Keratinocyte (primary cell): ENCODE data around the gene ODF4. TPM values are rescaled to one million over a fixed set of nuclear protein-coding genes. Genes with fewer than 3 reads are reported as not detected.
A peak's percentile ranks its signal among the peaks of the same experiment; 100 is the strongest.

ENCODE experiments used
- DNase-seq: peaks from one replicate; pipeline ENCODE4 v3.0.0-alpha.2; 2011; ENCODE audit warnings: low read depth, missing footprints, low spot score
- FAIRE-seq: peaks from 2 replicates; lab custom pipeline; 2011; peaks lifted over from hg19 to GRCh38; lab: Jason Lieb, UNC
- H2AFZ ChIP-seq: 2 replicates; pipeline ENCODE4 v1.6.0; 2012; ENCODE audit warnings: low read length, control low read depth, inconsistent platforms; ENCODE audit not compliant: control insufficient read depth
- H3K27ac ChIP-seq: 2 replicates; pipeline ENCODE4 v1.5.1; 2011; ENCODE audit warnings: low read length; ENCODE audit not compliant: control insufficient read depth, insufficient read depth
- H3K27me3 ChIP-seq: 3 replicates; pipeline ENCODE4 v1.6.0; 2011; ENCODE audit warnings: low read length; ENCODE audit not compliant: control insufficient read depth, insufficient read depth; ENCODE audit errors: extremely low read depth
- H3K36me3 ChIP-seq, 2 experiments: 2 replicates in 1 of 2; 3 replicates in 1 of 2; pipeline ENCODE4 v1.5.1; 2011; ENCODE audit warnings: low read length in 2 of 2, mild to moderate bottlenecking in 1 of 2; ENCODE audit not compliant: control insufficient read depth in 2 of 2, insufficient read depth in 2 of 2; ENCODE audit errors: extremely low read depth in 1 of 2
- H3K4me1 ChIP-seq: 3 replicates; pipeline ENCODE4 v1.5.1; 2011; ENCODE audit warnings: low read length; ENCODE audit not compliant: control insufficient read depth, insufficient read depth; ENCODE audit errors: extremely low read depth
- H3K4me2 ChIP-seq: 3 replicates; pipeline ENCODE4 v1.6.0; 2011; ENCODE audit warnings: low read depth, low read length; ENCODE audit not compliant: control insufficient read depth, insufficient read depth; ENCODE audit errors: extremely low read depth
- H3K4me3 ChIP-seq, 3 experiments: fragments of 200-600 bp in 1 of 3; sonication (generic) in 1 of 3; 2 replicates in 2 of 3; 3 replicates in 1 of 3; pipeline ENCODE4 v1.5.1; 2011 to 2016; ENCODE audit warnings: low read length in 3 of 3, mild to moderate bottlenecking in 3 of 3, control low read depth in 2 of 3, inconsistent platforms in 1 of 3, low read depth in 1 of 3, mixed read lengths in 1 of 3, mixed run types in 1 of 3, moderate library complexity in 1 of 3; ENCODE audit not compliant: control insufficient read depth in 2 of 3, insufficient read depth in 2 of 3; ENCODE audit errors: extremely low read depth in 1 of 3
- H3K79me2 ChIP-seq: 2 replicates; pipeline ENCODE4 v1.6.0; 2012; ENCODE audit warnings: low read length; ENCODE audit not compliant: control insufficient read depth, insufficient read depth
- H3K9ac ChIP-seq: 3 replicates; pipeline ENCODE4 v1.6.0; 2011; ENCODE audit warnings: low read length; ENCODE audit not compliant: control insufficient read depth, insufficient read depth; ENCODE audit errors: extremely low read depth
- H3K9me1 ChIP-seq: 3 replicates; pipeline ENCODE4 v1.6.0; 2011; ENCODE audit warnings: low read length; ENCODE audit not compliant: control insufficient read depth, insufficient read depth; ENCODE audit errors: extremely low read depth
- H3K9me3 ChIP-seq: 2 replicates; pipeline ENCODE4 v1.5.1; 2012; ENCODE audit warnings: low read depth, low read length; ENCODE audit not compliant: control insufficient read depth
- H4K20me1 ChIP-seq: 3 replicates; pipeline ENCODE4 v1.6.0; 2011; ENCODE audit warnings: low read length; ENCODE audit not compliant: control insufficient read depth, insufficient read depth; ENCODE audit errors: extremely low read depth
- EZH2 ChIP-seq: IDR thresholded peaks from one replicate; pipeline ENCODE4 v1.6.1; 2012; ENCODE audit warnings: inconsistent platforms, mild to moderate bottlenecking, low read length, moderate library complexity
- dilution Hi-C: fragments of 300-500 bp; cut with MboI; formaldehyde crosslinking; loops from one replicate; pipeline ENCODE4 v1.7.0; 2020; ENCODE audit warnings: low sequenced_read_pairs; ENCODE audit not compliant: extremely low pct_ligation_motif_present
- polyA plus RNA-seq, 5 experiments: library from polyadenylated mRNA; depleted of rRNA in 3 of 5; stranded (reverse) in 3 of 5; stranded (forward) in 1 of 5; unstranded in 1 of 5; fragments of >200 nt; gene quantifications; 1 replicate in 1 of 5; 2 replicates in 3 of 5; 3 replicates in 1 of 5; pipeline versions ENCODE4 v1.2.1 to v1.2.3, GENCODE V29; 2011 to 2012; ENCODE audit warnings: missing spikeins in 2 of 5, low read depth in 1 of 5, low replicate concordance in 1 of 5
- TF ChIP-seq, protein P1 (sequence below), 3 experiments: IDR thresholded peaks in 1 of 3; conservative IDR thresholded peaks in 1 of 3; optimal IDR thresholded peaks in 1 of 3; 2 replicates in 2 of 3; 3 replicates in 1 of 3; pipeline versions ENCODE3 to v1.5.1; 2011; ENCODE audit warnings: low read length in 3 of 3, mild to moderate bottlenecking in 3 of 3, moderate library complexity in 2 of 3, control low read depth in 1 of 3, inconsistent platforms in 1 of 3; ENCODE audit not compliant: insufficient read depth in 2 of 3; ENCODE audit errors: extremely low read depth in 1 of 3

Gene ODF4
- polyA plus RNA-seq, 1 donor (not counting 4 experiments of a cell fraction or from before 2014, with no cell fraction given), result not detected

DNA sequence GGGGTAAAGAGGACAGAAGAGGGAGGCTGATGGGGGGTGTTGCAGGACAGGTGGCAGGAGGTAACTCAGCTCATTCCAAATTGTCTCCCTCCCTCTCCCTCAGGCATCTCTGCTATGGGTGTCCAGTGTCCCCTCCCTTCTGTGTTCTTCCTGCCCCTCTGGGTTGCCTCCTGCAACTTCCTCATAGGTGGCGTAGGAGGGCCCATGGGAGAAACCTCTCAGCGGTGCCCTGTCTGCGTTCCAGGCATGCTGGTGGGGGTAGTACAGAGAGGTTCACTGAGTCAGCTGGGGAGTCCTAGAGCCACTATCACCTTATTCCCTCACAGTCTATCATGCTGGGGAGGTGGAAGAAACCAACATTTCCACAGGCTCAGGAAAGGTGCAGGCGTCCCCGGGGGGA, 14.7 kb upstream of the ODF4 start:
- Histone ChIP-seq H3K36me3 (no peaks in the 10 kb centered on the region), H3K27me3 (peaks cover 36% of the 10 kb centered on the region), H4K20me1 (no peaks in the 10 kb centered on the region), H3K9me1 (no peaks in the 10 kb centered on the region), H2AFZ (no peak overlapping the region), H3K9me3 (no peaks in the 10 kb centered on the region), H3K4me1 (peaks cover 3% of the 10 kb centered on the region), H3K27ac (no peak overlapping the region), H3K9ac (no peak overlapping the region), H3K4me3 (no peak overlapping the region), H3K79me2 (no peaks in the 10 kb centered on the region), H3K4me2 (no peak overlapping the region)
- DNase-seq (no peak), FAIRE-seq (no peak)
- TF ChIP-seq, protein P1, sequence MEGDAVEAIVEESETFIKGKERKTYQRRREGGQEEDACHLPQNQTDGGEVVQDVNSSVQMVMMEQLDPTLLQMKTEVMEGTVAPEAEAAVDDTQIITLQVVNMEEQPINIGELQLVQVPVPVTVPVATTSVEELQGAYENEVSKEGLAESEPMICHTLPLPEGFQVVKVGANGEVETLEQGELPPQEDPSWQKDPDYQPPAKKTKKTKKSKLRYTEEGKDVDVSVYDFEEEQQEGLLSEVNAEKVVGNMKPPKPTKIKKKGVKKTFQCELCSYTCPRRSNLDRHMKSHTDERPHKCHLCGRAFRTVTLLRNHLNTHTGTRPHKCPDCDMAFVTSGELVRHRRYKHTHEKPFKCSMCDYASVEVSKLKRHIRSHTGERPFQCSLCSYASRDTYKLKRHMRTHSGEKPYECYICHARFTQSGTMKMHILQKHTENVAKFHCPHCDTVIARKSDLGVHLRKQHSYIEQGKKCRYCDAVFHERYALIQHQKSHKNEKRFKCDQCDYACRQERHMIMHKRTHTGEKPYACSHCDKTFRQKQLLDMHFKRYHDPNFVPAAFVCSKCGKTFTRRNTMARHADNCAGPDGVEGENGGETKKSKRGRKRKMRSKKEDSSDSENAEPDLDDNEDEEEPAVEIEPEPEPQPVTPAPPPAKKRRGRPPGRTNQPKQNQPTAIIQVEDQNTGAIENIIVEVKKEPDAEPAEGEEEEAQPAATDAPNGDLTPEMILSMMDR (optimal IDR thresholded peaks at IDR 0.05 in 1 of 3, IDR thresholded peaks at IDR 0.05 in 1 of 3, conservative IDR thresholded peaks at IDR 0.05 in 1 of 3; ENCODE audit: extremely low read depth in 1 of 3, insufficient read depth in 2 of 3, low read length in 3 of 3), result no peak
- TF ChIP-seq EZH2, result no peak
- dilution Hi-C loops, result no loop called here

DNA sequence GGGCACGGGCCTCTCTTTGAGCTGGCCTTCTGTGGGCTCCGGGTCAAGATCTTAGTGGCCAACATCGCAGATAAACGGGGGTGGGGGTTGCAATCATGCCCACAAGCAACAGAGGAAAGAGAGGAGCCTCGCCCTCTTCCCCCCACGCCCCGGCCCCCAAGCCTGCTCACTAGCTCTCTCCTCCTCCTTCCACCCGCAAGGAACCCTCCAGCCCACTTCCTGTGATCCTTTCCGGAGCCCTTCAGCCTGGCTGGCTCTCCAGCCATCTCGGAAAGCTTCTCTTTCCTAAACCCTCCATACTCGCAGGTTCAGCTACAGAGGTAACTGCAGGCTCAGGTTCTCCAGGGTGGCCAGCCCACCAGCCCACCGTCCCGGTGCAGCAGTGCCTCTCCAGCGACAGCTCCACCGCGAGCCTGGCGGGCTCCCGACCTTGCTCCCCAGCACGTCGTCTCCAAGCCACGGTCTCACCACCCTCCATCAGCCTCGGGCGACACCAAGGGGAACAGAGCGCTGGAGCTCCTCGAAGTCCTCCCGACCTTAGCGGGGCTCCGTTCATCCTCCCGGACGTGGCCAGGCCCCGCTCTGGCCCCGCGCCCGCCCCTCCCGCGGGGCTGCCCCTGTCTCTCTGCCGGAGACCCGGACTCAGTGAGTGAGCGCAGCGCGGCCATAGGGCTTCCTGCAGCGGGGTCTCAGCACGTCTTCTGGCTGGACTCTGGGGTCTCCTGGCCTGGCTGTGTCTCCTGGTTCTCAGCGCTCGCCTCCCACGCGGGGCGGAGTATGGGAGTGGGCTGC, 12.9 kb upstream of the ODF4 start:
- DNase-seq, result no peak
- H3K9me3 ChIP-seq, result no peaks in the 10 kb centered on the region
- no peak overlapping the region for H3K9ac ChIP-seq
- peaks cover 36% of the 10 kb centered on the region for H3K27me3 ChIP-seq
- dilution Hi-C loops, result no loop called here
- H3K9me1 ChIP-seq, result no peaks in the 10 kb centered on the region
- no peak overlapping the region for H3K27ac ChIP-seq
- peak overlapping the region; percentile 76 for H2AFZ ChIP-seq
- peak; percentile 85 for TF ChIP-seq EZH2
- TF ChIP-seq, protein P1 (optimal IDR thresholded peaks at IDR 0.05 in 1 of 3, IDR thresholded peaks at IDR 0.05 in 1 of 3, conservative IDR thresholded peaks at IDR 0.05 in 1 of 3; ENCODE audit: extremely low read depth in 1 of 3, insufficient read depth in 2 of 3, low read length in 3 of 3), result no peak
- H3K4me1 ChIP-seq, result peaks cover 3% of the 10 kb centered on the region
- peak overlapping the region; percentile 66 for H3K4me2 ChIP-seq
- no peaks in the 10 kb centered on the region for H3K36me3 ChIP-seq
- peak overlapping the region in 1 of 3 experiments; percentile 38 for H3K4me3 ChIP-seq
- no peaks in the 10 kb centered on the region for H3K79me2 ChIP-seq
- FAIRE-seq, result no peak
- H4K20me1 ChIP-seq, result no peaks in the 10 kb centered on the region
